HEK293 (cell line): Measurements from ENCODE around the gene MTCL1.

Source experiments
- CTCF ChIA-PET: fragments of 350-600 bp; formaldehyde crosslinking; extraction: SDS; loops from one replicate; lab custom pipeline; 2021; ENCODE audit warnings: antibody characterized with exemption; lab: Yijun Ruan, JAX
- POLR2A ChIA-PET: fragments of 300-600 bp; formaldehyde crosslinking; extraction: SDS; loops from one replicate; lab custom pipeline; 2020; ENCODE audit warnings: antibody characterized with exemption, inconsistent platforms; lab: Yijun Ruan, JAX
- H3K27ac ChIP-seq: fragments of 200-500 bp; sonication (Bioruptor generic); 2 replicates; pipeline ENCODE4 v1.5.1; 2014; ENCODE audit warnings: low read depth, low read length, control low read depth, inconsistent platforms; ENCODE audit errors: extremely low read depth
- H3K36me3 ChIP-seq, 2 experiments: fragments of 200-500 bp in 1 of 2; sonication (Bioruptor generic) in 1 of 2; 1 replicate in 1 of 2; 2 replicates in 1 of 2; pipeline ENCODE4 v1.5.1; 2014 to 2017; ENCODE audit warnings: inconsistent platforms in 2 of 2, low read length in 2 of 2; ENCODE audit not compliant: control insufficient read depth in 2 of 2, insufficient read depth in 1 of 2
- H3K4me1 ChIP-seq: fragments of 200-500 bp; sonication (Bioruptor generic); 2 replicates; pipeline ENCODE4 v1.5.1; 2014; ENCODE audit warnings: mild to moderate bottlenecking, low read length, inconsistent platforms; ENCODE audit not compliant: control insufficient read depth, insufficient read depth
- H3K4me3 ChIP-seq: 2 replicates; pipeline ENCODE4 v1.5.1; 2011; ENCODE audit warnings: low read depth, mild to moderate bottlenecking, control low read depth, low read length, moderate library complexity
- H3K9me3 ChIP-seq: fragments of 200-500 bp; sonication (Bioruptor generic); 2 replicates; pipeline ENCODE4 v1.5.1; 2014; ENCODE audit warnings: low read depth, low read length, inconsistent platforms; ENCODE audit not compliant: control insufficient read depth, insufficient read depth
- GLIS1 ChIP-seq: fragments of 450-650 bp; formaldehyde crosslinking; IDR thresholded peaks from 2 replicates; pipeline ENCODE4 v1.5.1; 2016; ENCODE audit warnings: missing biosample characterization, missing genetic modification characterization
- HOXA7 ChIP-seq: sonication (generic); formaldehyde crosslinking; IDR thresholded peaks from 2 replicates; pipeline ENCODE4 v1.8.1; 2022; ENCODE audit warnings: missing genetic modification reagents, borderline replicate concordance
- KLF1 ChIP-seq: fragments of 450-650 bp; formaldehyde crosslinking; IDR thresholded peaks from 2 replicates; pipeline ENCODE4 v1.5.1; 2016; ENCODE audit warnings: missing biosample characterization, missing genetic modification characterization
- REPIN1 ChIP-seq: fragments of 450-650 bp; formaldehyde crosslinking; IDR thresholded peaks from 2 replicates; pipeline ENCODE4 v1.5.1; 2017; ENCODE audit warnings: missing biosample characterization, missing genetic modification characterization, low read depth
- ZBTB1 ChIP-seq: fragments of 450-650 bp; formaldehyde crosslinking; IDR thresholded peaks from 2 replicates; pipeline ENCODE4 v1.5.1; 2016; ENCODE audit warnings: missing biosample characterization, missing genetic modification characterization
- ZBTB49 ChIP-seq: fragments of 450-650 bp; formaldehyde crosslinking; IDR thresholded peaks from 2 replicates; pipeline ENCODE4 v1.5.1; 2016; ENCODE audit warnings: missing biosample characterization, missing genetic modification characterization, low read depth
- ZBTB7A ChIP-seq: fragments of 450-650 bp; formaldehyde crosslinking; IDR thresholded peaks from 2 replicates; pipeline ENCODE4 v1.5.1; 2016; ENCODE audit warnings: low read depth, missing biosample characterization, missing genetic modification characterization
- ZNF121 ChIP-seq: fragments of 450-650 bp; formaldehyde crosslinking; IDR thresholded peaks from 2 replicates; pipeline ENCODE4 v1.5.1; 2016; ENCODE audit warnings: missing biosample characterization, missing genetic modification characterization
- ZNF221 ChIP-seq: fragments of 450-650 bp; formaldehyde crosslinking; IDR thresholded peaks from 2 replicates; pipeline ENCODE4 v1.5.1; 2017; ENCODE audit warnings: missing biosample characterization, missing genetic modification characterization, borderline replicate concordance
- ZNF354C ChIP-seq: fragments of 450-650 bp; formaldehyde crosslinking; IDR thresholded peaks from 2 replicates; pipeline ENCODE4 v1.5.1; 2016; ENCODE audit warnings: missing biosample characterization, missing genetic modification characterization, low read depth, borderline replicate concordance
- ZNF600 ChIP-seq: fragments of 450-650 bp; formaldehyde crosslinking; IDR thresholded peaks from 2 replicates; pipeline ENCODE4 v1.5.1; 2016; ENCODE audit warnings: missing biosample characterization, missing genetic modification characterization
- TF ChIP-seq, protein P1 (sequence below): fragments of 450-650 bp; formaldehyde crosslinking; IDR thresholded peaks from 2 replicates; pipeline ENCODE4 v1.5.1; 2016; ENCODE audit warnings: missing biosample characterization, missing genetic modification characterization
- TF ChIP-seq, protein P2 (sequence below): fragments of 450-650 bp; formaldehyde crosslinking; IDR thresholded peaks from 2 replicates; pipeline ENCODE4 v1.5.1; 2016; ENCODE audit warnings: missing biosample characterization, missing genetic modification characterization
- TF ChIP-seq, protein P3 (sequence below): fragments of 450-650 bp; formaldehyde crosslinking; IDR thresholded peaks from 2 replicates; pipeline ENCODE4 v1.5.0; 2017; ENCODE audit warnings: missing biosample characterization, missing genetic modification characterization, borderline replicate concordance

MTCL1 gene

DNA sequence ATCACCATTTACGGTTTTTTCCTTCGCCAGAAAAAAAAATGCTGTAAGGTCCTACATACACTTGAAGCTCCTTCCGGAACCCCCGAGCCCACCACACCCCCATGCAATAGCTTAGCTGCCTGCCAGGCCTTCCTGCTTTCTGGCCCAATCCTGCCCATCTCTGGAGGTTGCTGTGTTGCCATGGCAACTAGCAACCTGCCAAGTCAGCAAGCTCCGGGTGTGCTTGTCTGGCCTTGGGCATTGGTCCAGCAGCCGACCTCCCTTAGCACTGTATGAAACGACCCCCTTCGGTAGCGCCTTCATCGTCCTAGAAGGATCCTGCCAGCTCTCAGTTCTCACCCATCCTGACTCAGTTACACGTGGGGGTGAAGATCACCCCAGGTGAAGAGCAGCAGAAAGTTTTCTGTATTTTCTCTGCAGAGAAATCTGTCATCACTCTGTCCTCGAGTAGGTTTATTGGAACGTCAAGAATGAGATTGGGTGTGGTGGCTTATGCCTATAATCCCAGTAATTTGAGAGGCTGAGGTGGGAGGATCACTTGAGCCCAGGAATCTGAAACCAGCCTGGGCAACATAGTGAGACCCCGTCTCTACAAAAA lies 47.4 kb upstream of the MTCL1 start:
- POLR2A ChIA-PET, result no interaction called here
- no peak overlapping the region for H3K27ac ChIP-seq
- CTCF ChIA-PET, result interaction anchor here (0.7 to 7.0 kb wide), 4 partner anchors 108 to 819 kb away, joined by 3 to 98 read pairs (median 8); no protein-coding TSS in a partner anchor

GRCh38 chr18:8658858-8659485 lies 46.4 kb upstream of the MTCL1 start:
- TF ChIP-seq ZNF600 (tag by site-specific recombination), result no peak
- TF ChIP-seq ZNF221, result no peak
- TF ChIP-seq REPIN1 (tag by site-specific recombination), result no peak
- TF ChIP-seq ZBTB1 (tag by site-specific recombination), result no peak
- TF ChIP-seq, protein P1, sequence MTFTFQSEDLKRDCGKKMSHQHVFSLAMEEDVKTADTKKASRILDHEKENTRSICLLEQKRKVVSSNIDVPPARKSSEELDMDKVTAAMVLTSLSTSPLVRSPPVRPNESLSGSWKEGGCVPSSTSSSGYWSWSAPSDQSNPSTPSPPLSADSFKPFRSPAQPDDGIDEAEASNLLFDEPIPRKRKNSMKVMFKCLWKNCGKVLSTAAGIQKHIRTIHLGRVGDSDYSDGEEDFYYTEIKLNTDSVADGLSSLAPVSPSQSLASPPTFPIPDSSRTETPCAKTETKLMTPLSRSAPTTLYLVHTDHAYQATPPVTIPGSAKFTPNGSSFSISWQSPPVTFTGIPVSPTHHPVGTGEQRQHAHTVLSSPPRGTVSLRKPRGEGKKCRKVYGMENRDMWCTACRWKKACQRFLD, result no peak
- no peak for TF ChIP-seq ZBTB7A (tag by site-specific recombination)
- CTCF ChIA-PET, result interaction anchor here (0.7 to 7.0 kb wide), 4 partner anchors 37 to 330 kb away, joined by 3 to 98 read pairs (median 12); no protein-coding TSS in a partner anchor
- Histone ChIP-seq H3K27ac (no peak overlapping the region), H3K36me3 (no peaks in the 10 kb centered on the region), H3K9me3 (no peaks in the 10 kb centered on the region), H3K4me1 (peaks cover 3% of the 10 kb centered on the region; the same call in 1 of the 2 replicates), H3K4me3 (no peak overlapping the region)
- POLR2A ChIA-PET, result no interaction called here

More for the DNA sequence above, 47.4 kb upstream of the MTCL1 start:
- H3K36me3 ChIP-seq, result no peaks in the 10 kb centered on the region
- TF ChIP-seq KLF1 (tag by site-specific recombination) (peak; percentile 22; the same call in 1 of the 2 replicates), ZNF121 (tag by site-specific recombination) (0 out of 2 replicates have a peak, but pooled peaks have one; percentile 28), HOXA7 (CRISPR knock-in tag) (no peak), GLIS1 (tag by site-specific recombination) (peak; percentile 36)
- TF ChIP-seq, protein P2, sequence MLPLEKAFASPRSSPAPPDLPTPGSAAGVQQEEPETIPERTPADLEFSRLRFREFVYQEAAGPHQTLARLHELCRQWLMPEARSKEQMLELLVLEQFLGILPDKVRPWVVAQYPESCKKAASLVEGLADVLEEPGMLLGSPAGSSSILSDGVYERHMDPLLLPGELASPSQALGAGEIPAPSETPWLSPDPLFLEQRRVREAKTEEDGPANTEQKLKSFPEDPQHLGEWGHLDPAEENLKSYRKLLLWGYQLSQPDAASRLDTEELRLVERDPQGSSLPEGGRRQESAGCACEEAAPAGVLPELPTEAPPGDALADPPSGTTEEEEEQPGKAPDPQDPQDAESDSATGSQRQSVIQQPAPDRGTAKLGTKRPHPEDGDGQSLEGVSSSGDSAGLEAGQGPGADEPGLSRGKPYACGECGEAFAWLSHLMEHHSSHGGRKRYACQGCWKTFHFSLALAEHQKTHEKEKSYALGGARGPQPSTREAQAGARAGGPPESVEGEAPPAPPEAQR (tag by site-specific recombination), result no peak
- peaks cover 3% of the 10 kb centered on the region; the same call in 1 of the 2 replicates for H3K4me1 ChIP-seq
- no peak overlapping the region for H3K4me3 ChIP-seq
- H3K9me3 ChIP-seq, result no peaks in the 10 kb centered on the region

GRCh38 chr18:8659609-8660242 lies 45.6 kb upstream of the MTCL1 start:
- ChIA-PET CTCF (interaction anchor here (0.5 to 3.3 kb wide), 6 partner anchors 16 to 525 kb away, joined by 3 to 14 read pairs (median 6); no protein-coding TSS in a partner anchor), POLR2A (no interaction called here)
- peaks cover 3% of the 10 kb centered on the region; the same call in 1 of the 2 replicates for H3K4me1 ChIP-seq
- no peak overlapping the region for H3K4me3 ChIP-seq
- H3K27ac ChIP-seq, result no peak overlapping the region
- TF ChIP-seq, protein P3, sequence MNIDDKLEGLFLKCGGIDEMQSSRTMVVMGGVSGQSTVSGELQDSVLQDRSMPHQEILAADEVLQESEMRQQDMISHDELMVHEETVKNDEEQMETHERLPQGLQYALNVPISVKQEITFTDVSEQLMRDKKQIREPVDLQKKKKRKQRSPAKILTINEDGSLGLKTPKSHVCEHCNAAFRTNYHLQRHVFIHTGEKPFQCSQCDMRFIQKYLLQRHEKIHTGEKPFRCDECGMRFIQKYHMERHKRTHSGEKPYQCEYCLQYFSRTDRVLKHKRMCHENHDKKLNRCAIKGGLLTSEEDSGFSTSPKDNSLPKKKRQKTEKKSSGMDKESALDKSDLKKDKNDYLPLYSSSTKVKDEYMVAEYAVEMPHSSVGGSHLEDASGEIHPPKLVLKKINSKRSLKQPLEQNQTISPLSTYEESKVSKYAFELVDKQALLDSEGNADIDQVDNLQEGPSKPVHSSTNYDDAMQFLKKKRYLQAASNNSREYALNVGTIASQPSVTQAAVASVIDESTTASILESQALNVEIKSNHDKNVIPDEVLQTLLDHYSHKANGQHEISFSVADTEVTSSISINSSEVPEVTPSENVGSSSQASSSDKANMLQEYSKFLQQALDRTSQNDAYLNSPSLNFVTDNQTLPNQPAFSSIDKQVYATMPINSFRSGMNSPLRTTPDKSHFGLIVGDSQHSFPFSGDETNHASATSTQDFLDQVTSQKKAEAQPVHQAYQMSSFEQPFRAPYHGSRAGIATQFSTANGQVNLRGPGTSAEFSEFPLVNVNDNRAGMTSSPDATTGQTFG (tag by site-specific recombination), result no peak
- no peak for TF ChIP-seq ZNF354C (tag by site-specific recombination)
- TF ChIP-seq ZBTB49 (tag by site-specific recombination), result no peak
- H3K9me3 ChIP-seq, result no peaks in the 10 kb centered on the region
- no peaks in the 10 kb centered on the region for H3K36me3 ChIP-seq
